ENCODE measurements around the gene RAB19.

RAB19 gene

GRCh38 chr7:140403878-140404564 lies at the start of gene RAB19:
RAB19 (plus strand) TSS chr7:140404058; CDS start chr7:140407647, 3,589 bp downstream.
- in situ Hi-C loops (cut with HindIII; ENCODE audit: low sequenced_read_pairs): no loop called here

- in situ Hi-C loops (cut with HindIII; ENCODE audit: low sequenced_read_pairs): no loop called here
These were observed 45.8 kb upstream of the RAB19 start for GRCh38 chr7:140358024-140358411.

- in situ Hi-C loops (cut with HindIII; ENCODE audit: low sequenced_read_pairs): no loop called here
These were observed 45.3 kb upstream of the RAB19 start for GRCh38 chr7:140358412-140359051.

GRCh38 chr7:140360697-140361229 lies 43.1 kb upstream of the RAB19 start:
- in situ Hi-C loops (cut with HindIII; ENCODE audit: low sequenced_read_pairs): no loop called here

GRCh38 chr7:140364819-140365218 lies 39.0 kb upstream of the RAB19 start:
- in situ Hi-C loops (cut with HindIII; ENCODE audit: low sequenced_read_pairs): no loop called here

GRCh38 chr7:140367528-140367927 lies 36.3 kb upstream of the RAB19 start:
- in situ Hi-C loops (cut with HindIII; ENCODE audit: low sequenced_read_pairs): no loop called here

GRCh38 chr7:140369294-140369693 lies 34.6 kb upstream of the RAB19 start:
- in situ Hi-C loops (cut with HindIII; ENCODE audit: low sequenced_read_pairs): no loop called here

GRCh38 chr7:140375323-140375722 lies 28.5 kb upstream of the RAB19 start:
- in situ Hi-C loops (cut with HindIII; ENCODE audit: low sequenced_read_pairs): no loop called here

GRCh38 chr7:140375892-140376730 lies 27.7 kb upstream of the RAB19 start:
- in situ Hi-C loops (cut with HindIII; ENCODE audit: low sequenced_read_pairs): no loop called here

- in situ Hi-C loops (cut with HindIII; ENCODE audit: low sequenced_read_pairs): no loop called here
These were observed 19.7 kb upstream of the RAB19 start for GRCh38 chr7:140383954-140384713.

GRCh38 chr7:140384894-140385545 lies 18.8 kb upstream of the RAB19 start:
- in situ Hi-C loops (cut with HindIII; ENCODE audit: low sequenced_read_pairs): no loop called here

- in situ Hi-C loops (cut with HindIII; ENCODE audit: low sequenced_read_pairs): no loop called here
These were observed 14.4 kb upstream of the RAB19 start for GRCh38 chr7:140389445-140389844.

GRCh38 chr7:140390034-140390433 lies 13.8 kb upstream of the RAB19 start:
- in situ Hi-C loops (cut with HindIII; ENCODE audit: low sequenced_read_pairs): no loop called here

GRCh38 chr7:140390466-140391190 lies 13.2 kb upstream of the RAB19 start:
- in situ Hi-C loops (cut with HindIII; ENCODE audit: low sequenced_read_pairs): no loop called here

GRCh38 chr7:140391634-140392033 lies 12.2 kb upstream of the RAB19 start:
- in situ Hi-C loops (cut with HindIII; ENCODE audit: low sequenced_read_pairs): no loop called here

GRCh38 chr7:140393756-140394306 lies 10.0 kb upstream of the RAB19 start:
- in situ Hi-C loops (cut with HindIII; ENCODE audit: low sequenced_read_pairs): no loop called here

GRCh38 chr7:140397784-140398750 lies 5.8 kb upstream of the RAB19 start, which contains the start of gene SLC37A3:
SLC37A3 (minus strand) TSS chr7:140398530; CDS start chr7:140382526, 16,004 bp downstream.
- in situ Hi-C loops (cut with HindIII; ENCODE audit: low sequenced_read_pairs): no loop called here

- in situ Hi-C loops (cut with HindIII; ENCODE audit: low sequenced_read_pairs): no loop called here
These were observed 5.0 kb upstream of the RAB19 start for GRCh38 chr7:140398821-140399220.

All from endothelial cell of hepatic sinusoid (primary cell).